Measurements from ENCODE around the gene RGL1.
A peak's percentile ranks its signal among the peaks of the same experiment; 100 is the strongest.

The RGL1 gene

GRCh38 chr1:183869664-183870063 is 64.7 kb downstream of the RGL1 start:
- no peak for DNase-seq (ENCODE audit: low spot score)

DNA sequence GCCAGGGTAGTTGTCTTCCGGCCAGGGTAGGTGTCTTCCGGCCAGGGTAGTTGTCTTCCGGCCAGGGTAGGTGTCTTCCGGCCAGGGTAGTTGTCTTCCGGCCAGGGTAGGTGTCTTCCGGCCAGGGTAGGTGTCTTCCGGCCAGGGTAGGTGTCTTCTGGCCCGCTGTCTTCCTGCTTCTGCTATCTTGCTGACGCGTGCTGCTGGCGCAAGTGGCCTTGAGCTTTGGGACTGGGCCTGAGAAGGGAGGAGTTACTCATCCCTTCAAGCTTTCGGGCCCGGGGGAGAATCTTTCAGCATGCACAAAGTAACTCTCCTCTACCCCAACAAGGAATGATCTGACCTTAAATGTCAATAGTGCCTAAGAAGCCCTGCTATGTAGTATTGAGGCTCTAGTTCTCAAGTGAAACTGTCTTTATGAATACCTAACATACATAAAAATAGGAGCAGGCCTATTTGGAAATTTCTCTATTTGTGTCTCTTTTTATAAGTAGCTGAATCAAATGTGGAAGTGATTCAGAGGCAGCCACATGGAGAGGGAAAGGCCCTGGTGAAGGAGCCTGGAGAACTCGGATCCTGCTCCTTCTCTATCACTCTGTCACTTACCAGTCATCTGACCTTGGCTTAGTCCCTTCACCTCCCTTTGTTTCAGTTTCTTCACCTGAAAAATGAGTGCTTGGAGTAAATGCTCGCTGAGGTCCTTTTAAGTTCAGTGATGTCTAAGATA is 65.6 kb downstream of the RGL1 start:
- DNase-seq (ENCODE audit: low spot score) = no peak

DNA sequence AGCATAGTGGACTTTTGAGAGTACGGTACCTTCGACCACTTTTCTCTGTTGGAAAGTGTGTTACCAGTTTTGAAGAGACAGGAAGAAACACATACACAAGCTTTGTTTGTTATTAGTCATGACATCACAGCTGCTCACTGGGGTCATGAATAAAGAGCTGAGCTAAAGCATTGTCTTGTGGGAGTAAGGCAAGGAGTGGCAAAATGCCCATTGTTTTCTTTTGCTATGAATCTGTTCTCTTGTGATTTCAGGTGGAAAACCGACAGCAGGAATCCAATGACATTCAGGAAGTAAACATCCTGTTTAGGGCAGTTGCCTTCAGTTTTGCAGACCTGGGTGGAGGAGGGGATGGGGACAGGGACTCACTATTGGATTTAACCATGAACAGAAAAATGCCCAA is 66.2 kb downstream of the RGL1 start:
- DNase-seq (ENCODE audit: low spot score) = peak; percentile 14

- no peak for DNase-seq (ENCODE audit: low spot score)
Observed at GRCh38 chr1:183871601-183872000, 66.7 kb downstream of the RGL1 start.

DNA sequence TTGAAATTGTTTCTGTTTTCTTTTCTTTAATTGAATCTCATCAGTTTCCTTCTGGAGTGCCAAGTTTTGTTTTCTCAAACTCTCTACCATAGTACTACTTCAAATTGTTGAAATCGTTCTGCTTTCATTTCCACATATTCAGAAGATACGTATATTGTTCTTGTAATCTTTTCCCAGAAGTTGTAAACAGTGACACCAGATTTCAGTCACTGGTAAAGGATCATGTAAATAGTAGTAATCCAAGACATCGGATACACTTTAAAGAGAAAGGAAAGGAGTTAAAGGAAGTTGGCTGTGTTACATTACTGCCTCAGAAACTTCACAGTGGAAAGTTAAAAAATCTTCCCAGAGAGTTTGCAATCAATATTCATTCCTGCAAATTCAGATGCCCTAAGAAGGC is 67.5 kb downstream of the RGL1 start:
- DNase-seq (ENCODE audit: low spot score) = no peak

- DNase-seq (ENCODE audit: low spot score) = no peak
Observed at GRCh38 chr1:183873642-183874041, 68.7 kb downstream of the RGL1 start.

GRCh38 chr1:183876309-183876708 is 71.4 kb downstream of the RGL1 start:
- DNase-seq (ENCODE audit: low spot score) = no peak

GRCh38 chr1:183877053-183877720 is 72.3 kb downstream of the RGL1 start:
- DNase-seq (ENCODE audit: low spot score) = peak; percentile 27

DNA sequence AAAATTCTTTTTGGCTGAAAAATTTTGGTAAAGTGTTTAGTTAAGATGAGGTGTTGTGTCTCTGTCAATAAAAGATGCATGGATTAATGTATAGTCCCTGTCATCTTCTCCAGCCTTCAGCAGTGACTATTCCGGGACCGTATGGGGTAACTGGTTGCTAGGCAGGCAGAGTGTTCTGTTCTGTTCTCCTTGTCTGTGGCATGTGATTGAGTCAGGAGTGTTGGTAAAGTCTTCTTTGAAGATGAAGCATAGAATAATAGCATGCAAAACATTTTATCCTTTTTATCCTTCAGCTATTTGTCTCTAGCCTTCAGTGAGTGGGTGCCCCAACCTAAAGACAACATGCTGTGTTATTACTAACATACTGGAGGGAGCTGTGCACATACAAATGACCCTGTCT is 74.6 kb downstream of the RGL1 start:
- DNase-seq (ENCODE audit: low spot score) = no peak

DNA sequence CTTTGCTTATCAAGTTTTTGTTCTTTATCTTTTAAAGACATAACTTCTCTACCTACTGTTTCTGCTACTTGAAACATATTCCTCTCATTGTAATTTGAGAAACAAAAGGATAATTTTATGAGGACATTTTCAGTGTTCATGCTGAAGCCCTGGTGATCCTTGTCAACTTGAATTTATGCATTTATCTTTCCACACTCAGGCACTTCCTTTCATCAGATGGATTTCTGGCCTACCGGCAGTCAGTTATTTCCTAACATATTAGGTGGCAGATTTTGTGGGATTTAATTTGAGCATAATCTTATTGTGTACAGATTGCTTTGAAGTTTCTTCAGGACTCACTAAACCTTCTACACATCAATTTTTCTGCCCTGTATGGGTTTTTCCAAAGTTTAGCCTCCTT is 75.0 kb downstream of the RGL1 start:
- no peak for DNase-seq (ENCODE audit: low spot score)

DNA sequence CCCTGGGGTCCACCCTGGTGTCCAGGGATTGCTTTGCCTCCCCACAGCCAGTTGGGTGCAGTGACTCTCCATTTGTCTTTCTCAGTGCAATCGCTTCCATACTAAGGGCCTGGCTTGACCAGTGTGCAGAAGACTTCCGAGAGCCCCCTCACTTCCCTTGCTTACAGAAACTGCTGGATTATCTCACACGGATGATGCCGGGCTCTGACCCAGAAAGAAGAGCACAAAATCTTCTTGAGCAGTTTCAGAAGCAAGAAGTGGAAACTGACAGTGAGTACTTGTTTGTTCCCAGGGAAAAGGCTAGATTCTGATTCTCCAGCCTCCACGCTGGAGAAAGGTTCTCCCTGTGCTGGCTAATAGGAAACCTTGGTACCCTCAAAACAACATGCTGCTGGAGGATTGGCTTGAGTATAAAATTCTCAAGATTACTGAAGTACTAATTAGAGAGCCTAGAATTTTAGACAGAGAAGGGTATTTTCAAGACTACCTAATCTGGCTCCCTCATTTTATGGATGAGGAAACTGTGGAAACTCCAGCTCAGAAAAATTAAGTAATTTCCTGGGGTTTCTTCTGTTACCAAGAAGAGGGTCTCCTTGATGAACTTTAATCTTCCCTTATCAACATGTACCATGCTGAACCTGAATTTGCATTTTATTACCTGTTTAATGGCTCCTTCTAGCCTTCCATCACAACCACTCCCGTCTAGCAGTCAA is 75.8 kb downstream of the RGL1 start:
- DNase-seq (ENCODE audit: low spot score) = no peak

- peak; percentile 59 for DNase-seq (ENCODE audit: low spot score)
Observed at GRCh38 chr1:183881387-183882131, 76.6 kb downstream of the RGL1 start.

GRCh38 chr1:183882335-183883167 is 77.6 kb downstream of the RGL1 start:
- DNase-seq (ENCODE audit: low spot score) = no peak

DNA sequence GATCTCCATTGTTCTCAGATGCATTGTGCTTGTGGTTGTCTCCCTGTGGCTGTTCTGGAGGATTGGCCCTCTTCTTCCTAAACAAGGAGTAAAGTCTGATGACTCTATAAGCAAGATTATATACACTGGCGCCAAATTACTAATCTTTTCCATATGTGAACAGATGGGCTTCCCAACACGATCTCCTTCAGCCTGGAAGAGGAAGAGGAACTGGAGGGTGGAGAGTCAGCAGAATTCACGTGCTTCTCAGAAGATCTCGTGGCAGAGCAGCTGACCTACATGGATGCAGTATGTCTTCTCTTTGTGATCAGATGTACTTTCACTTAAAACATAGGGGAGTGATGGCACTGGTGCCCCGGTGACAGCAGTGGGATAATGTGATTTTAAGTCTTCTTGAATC is 78.7 kb downstream of the RGL1 start:
- DNase-seq (ENCODE audit: low spot score) = no peak

GRCh38 chr1:183884526-183884925 is 79.6 kb downstream of the RGL1 start:
- no peak for DNase-seq (ENCODE audit: low spot score)

- no peak for DNase-seq (ENCODE audit: low spot score)
Observed at GRCh38 chr1:183885142-183885735, 80.3 kb downstream of the RGL1 start.

GRCh38 chr1:183886083-183886828 is 81.3 kb downstream of the RGL1 start:
- DNase-seq (ENCODE audit: low spot score) = no peak

DNA sequence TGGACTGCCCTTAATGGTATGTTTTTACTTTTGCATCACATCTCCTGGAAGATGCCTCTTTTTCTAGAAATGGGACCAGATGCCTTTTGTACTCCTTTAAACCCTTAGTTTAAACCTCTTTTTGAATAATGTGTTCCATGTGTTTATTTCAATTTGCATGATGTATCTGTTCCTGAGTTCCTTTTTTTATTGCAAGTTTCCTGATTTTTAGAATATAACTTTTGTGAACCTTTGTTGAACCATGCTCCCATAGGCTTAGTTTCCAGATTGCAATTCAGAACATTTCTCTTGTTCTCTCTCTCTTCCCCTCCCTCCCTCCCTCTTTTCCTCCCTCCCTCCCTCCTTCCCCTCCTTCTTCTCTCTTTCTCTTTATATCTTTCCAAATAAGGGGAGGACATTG is 81.9 kb downstream of the RGL1 start:
- DNase-seq (ENCODE audit: low spot score) = no peak

DNA sequence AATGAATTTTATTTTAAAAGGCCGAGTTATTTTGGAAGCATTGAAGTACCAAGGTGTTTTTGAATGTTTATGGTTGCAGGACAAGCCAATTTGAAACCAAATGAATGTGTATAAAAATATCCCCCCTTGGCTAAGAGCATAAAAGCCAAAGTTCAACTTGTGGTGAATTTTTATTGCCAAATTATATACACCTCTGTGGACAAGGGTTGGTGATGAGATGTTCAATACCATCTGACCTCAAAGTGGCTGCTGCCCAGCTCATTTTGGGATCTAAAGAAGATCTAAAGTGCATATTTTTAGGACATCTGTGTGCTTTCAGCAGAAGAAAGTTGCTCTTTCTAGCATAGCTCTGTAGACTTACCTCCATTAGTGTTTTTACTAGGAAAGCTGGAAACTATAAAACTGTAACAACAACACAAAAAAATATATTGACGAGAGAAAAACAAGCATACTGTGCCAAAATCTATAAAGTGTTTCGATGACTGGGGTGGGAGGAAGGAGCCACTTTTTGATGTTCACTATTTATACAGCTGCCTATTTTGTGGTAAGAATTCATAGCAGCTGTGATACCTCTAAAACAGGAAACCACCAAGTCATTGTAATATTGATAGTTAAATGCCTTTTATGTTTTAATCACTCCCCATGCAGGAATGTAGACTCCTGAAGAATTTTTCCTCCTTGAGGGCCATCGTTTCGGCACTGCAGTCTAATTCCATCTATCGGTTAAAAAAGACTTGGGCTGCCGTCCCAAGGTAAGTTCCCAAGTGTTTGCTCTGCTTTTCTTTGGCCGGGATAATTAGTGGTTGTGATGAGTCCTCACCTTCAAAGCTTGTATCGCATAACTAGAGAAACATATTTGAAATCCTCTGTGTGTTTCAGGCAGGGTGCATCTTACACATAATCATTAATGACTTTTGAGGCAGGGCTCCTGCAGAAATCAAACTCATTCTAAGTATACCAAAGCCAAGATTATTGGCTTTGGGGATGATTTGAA is 83.2 kb downstream of the RGL1 start:
- DNase-seq (ENCODE audit: low spot score) = no peak
